Stimulated activated memory B cell treated with anti-CD40 and anti-IgM and Interleukin-4, amounts not matched to agents 10 μg/mL and 1 μg/mL and 100 μg/mL, for 72 hours (primary cell): ENCODE measurements around the gene CACNA1C.

ENCODE experiments used
- ATAC-seq: fragments of 150-1000 bp; cut with Tn5 transposase; 2 replicates; pipeline ENCODE4 v1.10.0; 2021
- H3K27ac Mint-ChIP-seq: one replicate; pipeline ENCODE4 v1.8.0; 2022; ENCODE audit warnings: mild to moderate bottlenecking, mixed read lengths
- H3K27me3 Mint-ChIP-seq: one replicate; pipeline ENCODE4 v1.8.0; 2022; ENCODE audit warnings: mixed read lengths
- H3K36me3 Mint-ChIP-seq: one replicate; pipeline ENCODE4 v1.8.0; 2022; ENCODE audit warnings: mixed read lengths
- H3K4me1 Mint-ChIP-seq: one replicate; pipeline ENCODE4 v1.8.0; 2022; ENCODE audit warnings: mixed read lengths
- H3K4me3 Mint-ChIP-seq: one replicate; pipeline ENCODE4 v1.8.0; 2022; ENCODE audit warnings: mild to moderate bottlenecking, moderate library complexity, mixed read lengths
- H3K9me3 Mint-ChIP-seq: one replicate; pipeline ENCODE4 v1.8.0; 2022; ENCODE audit warnings: mixed read lengths

Gene CACNA1C

GRCh38 chr12:2581293-2582045 lies 528.7 kb downstream of the CACNA1C start:
- Mint-ChIP-seq H3K4me3 (no peak overlapping the region), H3K4me1 (peaks cover 5% of the 10 kb centered on the region), H3K27me3 (peaks cover 54% of the 10 kb centered on the region), H3K9me3 (no peaks in the 10 kb centered on the region), H3K27ac (no peak overlapping the region), H3K36me3 (no peaks in the 10 kb centered on the region)
- ATAC-seq: no peak

GRCh38 chr12:2582631-2583030 lies 529.8 kb downstream of the CACNA1C start:
- H3K27me3 Mint-ChIP-seq: peaks cover 65% of the 10 kb centered on the region
- H3K4me1 Mint-ChIP-seq: peaks cover 5% of the 10 kb centered on the region
- H3K36me3 Mint-ChIP-seq: no peaks in the 10 kb centered on the region
- no peak for ATAC-seq
- H3K9me3 Mint-ChIP-seq: no peaks in the 10 kb centered on the region
- H3K4me3 Mint-ChIP-seq: no peak overlapping the region
- H3K27ac Mint-ChIP-seq: no peak overlapping the region

GRCh38 chr12:2583091-2583497 lies 530.3 kb downstream of the CACNA1C start:
- peak; percentile 57 for ATAC-seq
- no peak overlapping the region for H3K4me3 Mint-ChIP-seq
- no peaks in the 10 kb centered on the region for H3K9me3 Mint-ChIP-seq
- no peaks in the 10 kb centered on the region for H3K36me3 Mint-ChIP-seq
- no peak overlapping the region for H3K27ac Mint-ChIP-seq
- H3K4me1 Mint-ChIP-seq: peaks cover 5% of the 10 kb centered on the region
- peaks cover 70% of the 10 kb centered on the region for H3K27me3 Mint-ChIP-seq

GRCh38 chr12:2583642-2584401 lies 531.0 kb downstream of the CACNA1C start:
- no peak for ATAC-seq
- Mint-ChIP-seq H3K36me3 (no peaks in the 10 kb centered on the region), H3K27ac (no peak overlapping the region), H3K27me3 (peaks cover 77% of the 10 kb centered on the region), H3K4me1 (peaks cover 5% of the 10 kb centered on the region), H3K9me3 (no peaks in the 10 kb centered on the region), H3K4me3 (no peak overlapping the region)

- ATAC-seq: no peak
- Mint-ChIP-seq H3K36me3 (no peaks in the 10 kb centered on the region), H3K4me1 (peaks cover 5% of the 10 kb centered on the region), H3K9me3 (peaks cover 3% of the 10 kb centered on the region), H3K27me3 (peaks cover 79% of the 10 kb centered on the region), H3K4me3 (no peak overlapping the region), H3K27ac (no peak overlapping the region)
Measured at GRCh38 chr12:2586156-2587038, 533.6 kb downstream of the CACNA1C start.

GRCh38 chr12:2588345-2588744 lies 535.6 kb downstream of the CACNA1C start:
- peaks cover 7% of the 10 kb centered on the region for H3K9me3 Mint-ChIP-seq
- H3K27me3 Mint-ChIP-seq: peaks cover 61% of the 10 kb centered on the region

GRCh38 chr12:2589381-2589780 lies 536.6 kb downstream of the CACNA1C start:
- H3K27me3 Mint-ChIP-seq: peaks cover 52% of the 10 kb centered on the region

More at GRCh38 chr12:2588345-2588744, 535.6 kb downstream of the CACNA1C start:
- no peaks in the 10 kb centered on the region for H3K36me3 Mint-ChIP-seq
- no peaks in the 10 kb centered on the region for H3K4me1 Mint-ChIP-seq
- no peak overlapping the region for H3K27ac Mint-ChIP-seq
- no peak overlapping the region for H3K4me3 Mint-ChIP-seq
- ATAC-seq: no peak

GRCh38 chr12:2593045-2593444 lies 540.3 kb downstream of the CACNA1C start:
- no peak overlapping the region for H3K4me3 Mint-ChIP-seq
- H3K27ac Mint-ChIP-seq: no peak overlapping the region
- peaks cover 19% of the 10 kb centered on the region for H3K9me3 Mint-ChIP-seq
- H3K36me3 Mint-ChIP-seq: no peaks in the 10 kb centered on the region
- H3K4me1 Mint-ChIP-seq: no peaks in the 10 kb centered on the region
- no peak for ATAC-seq
- H3K27me3 Mint-ChIP-seq: peaks cover 27% of the 10 kb centered on the region

More at GRCh38 chr12:2589381-2589780, 536.6 kb downstream of the CACNA1C start:
- peaks cover 10% of the 10 kb centered on the region for H3K9me3 Mint-ChIP-seq
- no peak overlapping the region for H3K4me3 Mint-ChIP-seq
- no peak for ATAC-seq
- no peak overlapping the region for H3K27ac Mint-ChIP-seq
- no peaks in the 10 kb centered on the region for H3K36me3 Mint-ChIP-seq
- H3K4me1 Mint-ChIP-seq: no peaks in the 10 kb centered on the region

- Mint-ChIP-seq H3K4me3 (no peak overlapping the region), H3K27me3 (peaks cover 20% of the 10 kb centered on the region), H3K36me3 (no peaks in the 10 kb centered on the region), H3K27ac (no peak overlapping the region), H3K4me1 (no peaks in the 10 kb centered on the region), H3K9me3 (peaks cover 16% of the 10 kb centered on the region)
- ATAC-seq: no peak
Measured at GRCh38 chr12:2596441-2596840, 543.7 kb downstream of the CACNA1C start.

GRCh38 chr12:2605301-2605700 lies 552.5 kb downstream of the CACNA1C start:
- H3K36me3 Mint-ChIP-seq: no peaks in the 10 kb centered on the region
- H3K4me3 Mint-ChIP-seq: no peak overlapping the region
- H3K27ac Mint-ChIP-seq: no peak overlapping the region
- no peaks in the 10 kb centered on the region for H3K9me3 Mint-ChIP-seq
- no peak for ATAC-seq
- H3K4me1 Mint-ChIP-seq: no peaks in the 10 kb centered on the region
- H3K27me3 Mint-ChIP-seq: peaks cover 41% of the 10 kb centered on the region

- no peak overlapping the region for H3K27ac Mint-ChIP-seq
- H3K36me3 Mint-ChIP-seq: no peaks in the 10 kb centered on the region
- peaks cover 51% of the 10 kb centered on the region for H3K27me3 Mint-ChIP-seq
- H3K4me1 Mint-ChIP-seq: no peaks in the 10 kb centered on the region
- no peak overlapping the region for H3K4me3 Mint-ChIP-seq
- no peak for ATAC-seq
- peaks cover 3% of the 10 kb centered on the region for H3K9me3 Mint-ChIP-seq
Measured at GRCh38 chr12:2606186-2606910, 553.6 kb downstream of the CACNA1C start.

GRCh38 chr12:2607881-2608607 lies 555.3 kb downstream of the CACNA1C start:
- ATAC-seq: no peak
- peaks cover 65% of the 10 kb centered on the region for H3K27me3 Mint-ChIP-seq
- no peak overlapping the region for H3K4me3 Mint-ChIP-seq
- peaks cover 3% of the 10 kb centered on the region for H3K9me3 Mint-ChIP-seq
- H3K4me1 Mint-ChIP-seq: no peaks in the 10 kb centered on the region
- H3K27ac Mint-ChIP-seq: no peak overlapping the region
- H3K36me3 Mint-ChIP-seq: no peaks in the 10 kb centered on the region

- H3K27me3 Mint-ChIP-seq: peaks cover 65% of the 10 kb centered on the region
- H3K4me1 Mint-ChIP-seq: no peaks in the 10 kb centered on the region
Measured at GRCh38 chr12:2608608-2608945, 555.8 kb downstream of the CACNA1C start.

GRCh38 chr12:2609020-2609419 lies 556.2 kb downstream of the CACNA1C start:
- H3K4me3 Mint-ChIP-seq: no peak overlapping the region
- H3K27ac Mint-ChIP-seq: no peak overlapping the region
- H3K9me3 Mint-ChIP-seq: peaks cover 3% of the 10 kb centered on the region
- no peaks in the 10 kb centered on the region for H3K36me3 Mint-ChIP-seq
- no peaks in the 10 kb centered on the region for H3K4me1 Mint-ChIP-seq
- no peak for ATAC-seq
- H3K27me3 Mint-ChIP-seq: peaks cover 65% of the 10 kb centered on the region

More at GRCh38 chr12:2608608-2608945, 555.8 kb downstream of the CACNA1C start:
- ATAC-seq: no peak
- Mint-ChIP-seq H3K27ac (no peak overlapping the region), H3K4me3 (no peak overlapping the region), H3K36me3 (no peaks in the 10 kb centered on the region), H3K9me3 (peaks cover 3% of the 10 kb centered on the region)
